CD14-positive monocyte (primary cell): Measurements from ENCODE around the gene PTPN20. TPM values are rescaled to one million over a fixed set of nuclear protein-coding genes. Genes with fewer than 3 reads are reported as not detected.

ENCODE experiments used
- DNase-seq, 3 donors: peaks; one replicate each; pipeline ENCODE4 v3.0.0-alpha.2; 2011 to 2022
- H2AFZ ChIP-seq: 2 replicates; pipeline ENCODE4 v1.6.0; 2012; ENCODE audit warnings: mild to moderate bottlenecking, low read depth, low read length, inconsistent platforms; ENCODE audit not compliant: insufficient read depth, poor library complexity, severe bottlenecking
- H3K27ac ChIP-seq, 2 donors: 1 replicate in 1 of 2; 2 replicates in 1 of 2; pipeline ENCODE4 v1.5.1; 2012 to 2013; ENCODE audit warnings: low read length in 2 of 2, control low read depth in 1 of 2, inconsistent platforms in 1 of 2, low read depth in 1 of 2, mild to moderate bottlenecking in 1 of 2
- H3K27me3 ChIP-seq, 2 donors: one replicate each; pipeline versions ENCODE4 v1.6.0 to v1.6.1; 2011 to 2013; ENCODE audit warnings: low read length in 2 of 2; ENCODE audit not compliant: control insufficient read depth in 2 of 2, insufficient read depth in 2 of 2
- H3K36me3 ChIP-seq, 2 donors: replicated peaks in 1 of 2; 1 replicate in 1 of 2; 2 replicates in 1 of 2; pipeline versions ENCODE4 v1.5.1 to v1.6.1; 2012 to 2013; ENCODE audit warnings: low read length in 2 of 2, control low read depth in 1 of 2, inconsistent platforms in 1 of 2, mild to moderate bottlenecking in 1 of 2; ENCODE audit not compliant: insufficient read depth in 2 of 2, control insufficient read depth in 1 of 2
- H3K4me1 ChIP-seq, 2 donors: 1 replicate in 1 of 2; 2 replicates in 1 of 2; pipeline versions ENCODE4 v1.5.1 to v1.6.1; 2012 to 2013; ENCODE audit warnings: low read length in 2 of 2, control low read depth in 1 of 2, inconsistent platforms in 1 of 2, mild to moderate bottlenecking in 1 of 2, moderate library complexity in 1 of 2; ENCODE audit not compliant: insufficient read depth in 2 of 2, control insufficient read depth in 1 of 2
- H3K4me2 ChIP-seq: replicated peaks from 2 replicates; pipeline ENCODE3; 2012; ENCODE audit warnings: low read length, moderate library complexity, mild to moderate bottlenecking; ENCODE audit not compliant: poor library complexity, severe bottlenecking; ENCODE audit errors: extremely low read depth
- H3K4me3 ChIP-seq, 3 experiments: fragments of 200-600 bp in 1 of 3; sonication (generic) in 1 of 3; replicated peaks in 1 of 3; 1 replicate in 2 of 3; 2 replicates in 1 of 3; pipeline ENCODE4 v1.5.1; 2011 to 2013; ENCODE audit warnings: low read length in 3 of 3, mild to moderate bottlenecking in 3 of 3, control low read depth in 2 of 3, low read depth in 2 of 3, inconsistent platforms in 1 of 3, moderate library complexity in 1 of 3
- H3K79me2 ChIP-seq: 2 replicates; pipeline ENCODE4 v1.6.0; 2012; ENCODE audit warnings: mild to moderate bottlenecking, control low read depth, inconsistent platforms, low read length, moderate library complexity; ENCODE audit not compliant: insufficient read depth
- H3K9ac ChIP-seq: 2 replicates; pipeline ENCODE4 v1.6.0; 2017; ENCODE audit warnings: low read length, mild to moderate bottlenecking; ENCODE audit not compliant: insufficient read depth, poor library complexity, severe bottlenecking
- H3K9me3 ChIP-seq, 2 donors: replicated peaks in 1 of 2; 1 replicate in 1 of 2; 2 replicates in 1 of 2; pipeline versions ENCODE4 v1.5.1 to v1.6.1; 2012 to 2013; ENCODE audit warnings: low read length in 2 of 2, control low read depth in 1 of 2; ENCODE audit not compliant: control insufficient read depth in 1 of 2, insufficient read depth in 1 of 2
- H4K20me1 ChIP-seq: 2 replicates; pipeline ENCODE4 v1.6.0; 2012; ENCODE audit warnings: mild to moderate bottlenecking, low read length, control low read depth, moderate library complexity; ENCODE audit not compliant: insufficient read depth
- H3K27ac Mint-ChIP-seq, 7 donors: one replicate each; pipeline ENCODE4 v1.8.0; 2020; ENCODE audit warnings: mild to moderate bottlenecking in 7 of 7, mixed read lengths in 7 of 7, moderate library complexity in 6 of 7, inconsistent platforms in 2 of 7
- H3K27me3 Mint-ChIP-seq, 3 donors: one replicate each; pipeline ENCODE4 v1.8.0; 2021 to 2022; ENCODE audit warnings: low read depth in 3 of 3, mild to moderate bottlenecking in 3 of 3, mixed read lengths in 3 of 3, moderate library complexity in 3 of 3, inconsistent platforms in 1 of 3
- H3K36me3 Mint-ChIP-seq, 2 donors: one replicate each; pipeline ENCODE4 v1.8.0; 2020; ENCODE audit warnings: mixed read lengths in 2 of 2, inconsistent platforms in 1 of 2, mild to moderate bottlenecking in 1 of 2
- H3K4me1 Mint-ChIP-seq: one replicate; pipeline ENCODE4 v1.8.0; 2020; ENCODE audit warnings: mild to moderate bottlenecking, mixed read lengths
- H3K4me3 Mint-ChIP-seq, 2 donors: one replicate each; pipeline ENCODE4 v1.8.0; 2020; ENCODE audit warnings: mild to moderate bottlenecking in 2 of 2, mixed read lengths in 2 of 2, moderate library complexity in 1 of 2
- H3K9me3 Mint-ChIP-seq, 7 donors: one replicate each; pipeline ENCODE4 v1.8.0; 2020 to 2022; ENCODE audit warnings: mixed read lengths in 7 of 7, mild to moderate bottlenecking in 6 of 7, moderate library complexity in 6 of 7, inconsistent platforms in 2 of 7
- WGBS: methylation state at CpG from one replicate; pipeline ENCODE4 v1.1.5; 2013; ENCODE audit warnings: missing lambda C conversion rate; ENCODE audit not compliant: insufficient coverage; 5-methylcytosine and 5-hydroxymethylcytosine counted together
- intact Hi-C, 2 donors: fragments of 100-400 bp; cut with micrococcal nuclease; formaldehyde crosslinking; loops; one replicate each; pipeline versions ENCODE4 v1.15.0 to v1.15.1; 2023
- polyA plus RNA-seq, 3 donors: library from polyadenylated mRNA; depleted of rRNA in 1 of 3; unstranded in 2 of 3; stranded (reverse) in 1 of 3; fragments of 300-500 nt in 2 of 3; fragments of >200 nt in 1 of 3; fragmentation: Illumina TruSeq in 2 of 3; gene quantifications; 1 replicate in 2 of 3; 2 replicates in 1 of 3; pipeline ENCODE4 v1.2.3, GENCODE V29; 2012 to 2021
- TF ChIP-seq, protein P1 (sequence below): fragments of 200-600 bp; IDR thresholded peaks from one replicate; pipeline ENCODE4 v1.8.0; 2022; ENCODE audit warnings: antibody characterized with exemption, mild to moderate bottlenecking

The PTPN20 gene
- polyA plus RNA-seq, 3 donors: 0.04 TPM; not detected in 2

DNA sequence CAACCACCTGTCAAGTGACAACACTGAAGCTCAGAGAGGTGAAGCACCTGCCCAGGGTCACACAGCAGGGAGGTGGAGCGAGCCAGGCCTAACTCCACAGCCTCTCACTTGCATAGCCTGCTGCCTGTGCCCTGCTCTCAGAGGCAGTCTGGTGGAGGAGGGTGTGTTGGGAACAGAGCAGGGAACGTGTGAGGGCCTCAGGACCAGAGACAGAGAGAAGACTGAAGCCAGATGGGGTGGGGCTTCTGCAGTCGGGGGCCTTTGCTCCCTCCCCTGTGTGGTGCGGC lies 114.0 kb downstream of the PTPN20 start:
- Mint-ChIP-seq H3K9me3 (peaks cover 0 to 1% (median 0%) of the 10 kb centered on the region in 7 donors), H3K4me1 (no peaks in the 10 kb centered on the region)
- H3K9me3 ChIP-seq: no peaks in the 10 kb centered on the region

DNA sequence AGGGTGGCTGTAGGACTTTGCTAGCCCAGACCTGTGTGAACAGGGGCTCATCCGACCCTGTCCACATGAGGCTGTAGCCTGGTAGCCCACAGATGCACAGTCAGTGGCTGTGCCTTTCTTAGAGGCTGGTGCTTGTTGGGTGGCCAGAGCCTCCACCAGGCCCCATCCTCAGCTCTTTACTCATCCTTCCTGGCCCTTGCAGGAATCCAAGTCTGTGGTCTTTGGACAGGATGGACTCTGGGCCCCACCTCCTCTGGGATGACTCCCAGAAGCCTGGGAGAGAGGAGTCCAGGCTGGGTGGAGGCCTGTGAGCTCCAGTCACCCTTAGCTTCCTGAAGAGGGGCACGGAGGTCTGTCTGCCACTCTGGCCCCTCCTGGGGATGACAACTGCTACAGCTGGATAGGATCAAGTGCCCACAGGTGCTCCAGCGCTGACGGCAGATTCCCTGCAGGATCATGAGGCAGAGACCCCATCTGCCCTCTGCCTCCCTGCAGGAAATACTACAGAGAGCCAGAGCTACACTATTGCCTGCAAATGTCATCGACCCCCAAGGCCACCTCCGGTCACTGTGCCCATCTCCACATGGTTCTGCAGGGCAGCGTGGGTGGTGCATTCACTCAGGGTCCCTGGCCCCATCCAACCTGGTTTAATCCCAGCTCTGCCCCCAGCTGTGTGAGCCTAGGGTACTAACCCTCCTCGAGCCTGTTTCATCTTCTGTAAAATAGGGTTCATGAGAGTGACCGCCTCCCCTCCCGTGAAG lies 114.5 kb downstream of the PTPN20 start:
- no peak for DNase-seq
- Histone ChIP-seq H3K27ac (no peak overlapping the region), H4K20me1 (no peaks in the 10 kb centered on the region), H3K79me2 (no peaks in the 10 kb centered on the region), H3K27me3 (no peaks in the 10 kb centered on the region), H2AFZ (no peak overlapping the region), H3K4me3 (no peak overlapping the region), H3K4me2 (no peak overlapping the region), H3K9ac (no peak overlapping the region), H3K4me1 (no peaks in the 10 kb centered on the region), H3K36me3 (no peaks in the 10 kb centered on the region), H3K9me3 (no peaks in the 10 kb centered on the region)
- H3K36me3 Mint-ChIP-seq: no peaks in the 10 kb centered on the region
- intact Hi-C loops: no loop called here
- H3K27ac Mint-ChIP-seq: no peak overlapping the region
- no peak overlapping the region for H3K4me3 Mint-ChIP-seq
- H3K9me3 Mint-ChIP-seq: peaks cover 0 to 1% (median 0%) of the 10 kb centered on the region in 7 donors
- peaks cover 0 to 2% (median 0%) of the 10 kb centered on the region in 3 donors for H3K27me3 Mint-ChIP-seq
- WGBS: 90% methylated on average over 6 of the region's 10 CpGs
- TF ChIP-seq, protein P1, sequence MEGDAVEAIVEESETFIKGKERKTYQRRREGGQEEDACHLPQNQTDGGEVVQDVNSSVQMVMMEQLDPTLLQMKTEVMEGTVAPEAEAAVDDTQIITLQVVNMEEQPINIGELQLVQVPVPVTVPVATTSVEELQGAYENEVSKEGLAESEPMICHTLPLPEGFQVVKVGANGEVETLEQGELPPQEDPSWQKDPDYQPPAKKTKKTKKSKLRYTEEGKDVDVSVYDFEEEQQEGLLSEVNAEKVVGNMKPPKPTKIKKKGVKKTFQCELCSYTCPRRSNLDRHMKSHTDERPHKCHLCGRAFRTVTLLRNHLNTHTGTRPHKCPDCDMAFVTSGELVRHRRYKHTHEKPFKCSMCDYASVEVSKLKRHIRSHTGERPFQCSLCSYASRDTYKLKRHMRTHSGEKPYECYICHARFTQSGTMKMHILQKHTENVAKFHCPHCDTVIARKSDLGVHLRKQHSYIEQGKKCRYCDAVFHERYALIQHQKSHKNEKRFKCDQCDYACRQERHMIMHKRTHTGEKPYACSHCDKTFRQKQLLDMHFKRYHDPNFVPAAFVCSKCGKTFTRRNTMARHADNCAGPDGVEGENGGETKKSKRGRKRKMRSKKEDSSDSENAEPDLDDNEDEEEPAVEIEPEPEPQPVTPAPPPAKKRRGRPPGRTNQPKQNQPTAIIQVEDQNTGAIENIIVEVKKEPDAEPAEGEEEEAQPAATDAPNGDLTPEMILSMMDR: no peak
- no peaks in the 10 kb centered on the region for H3K4me1 Mint-ChIP-seq

More for the DNA sequence above, 114.0 kb downstream of the PTPN20 start:
- H3K27ac ChIP-seq: no peak overlapping the region
- no peaks in the 10 kb centered on the region for H3K79me2 ChIP-seq
- Mint-ChIP-seq H3K36me3 (no peaks in the 10 kb centered on the region), H3K27me3 (peaks cover 0 to 2% (median 0%) of the 10 kb centered on the region in 3 donors), H3K27ac (no peak overlapping the region), H3K4me3 (no peak overlapping the region)
- intact Hi-C loops: no loop called here
- no peaks in the 10 kb centered on the region for H3K36me3 ChIP-seq
- no peak overlapping the region for H3K4me3 ChIP-seq
- H3K4me1 ChIP-seq: peaks cover 4% of the 10 kb centered on the region in 2 donors
- DNase-seq: no peak
- H3K27me3 ChIP-seq: no peaks in the 10 kb centered on the region
- no peaks in the 10 kb centered on the region for H4K20me1 ChIP-seq
- no peak overlapping the region for H2AFZ ChIP-seq
- TF ChIP-seq, protein P1: no peak
- no peak overlapping the region for H3K9ac ChIP-seq
- 100% methylated on average over 1 of the region's 4 CpGs for WGBS
- no peak overlapping the region for H3K4me2 ChIP-seq
